CD14-positive monocyte (primary cell): ENCODE results near the gene PTRHD1. TPM values are rescaled to one million over a fixed set of nuclear protein-coding genes. Genes with fewer than 3 reads are reported as not detected.

ENCODE experiments used
- DNase-seq, 3 donors: peaks; one replicate each; pipeline ENCODE4 v3.0.0-alpha.2; 2011 to 2022
- H2AFZ ChIP-seq: 2 replicates; pipeline ENCODE4 v1.6.0; 2012; ENCODE audit warnings: mild to moderate bottlenecking, low read depth, low read length, inconsistent platforms; ENCODE audit not compliant: insufficient read depth, poor library complexity, severe bottlenecking
- H3K27ac ChIP-seq, 2 donors: 1 replicate in 1 of 2; 2 replicates in 1 of 2; pipeline ENCODE4 v1.5.1; 2012 to 2013; ENCODE audit warnings: low read length in 2 of 2, control low read depth in 1 of 2, inconsistent platforms in 1 of 2, low read depth in 1 of 2, mild to moderate bottlenecking in 1 of 2
- H3K27me3 ChIP-seq, 2 donors: one replicate each; pipeline versions ENCODE4 v1.6.0 to v1.6.1; 2011 to 2013; ENCODE audit warnings: low read length in 2 of 2; ENCODE audit not compliant: control insufficient read depth in 2 of 2, insufficient read depth in 2 of 2
- H3K36me3 ChIP-seq, 2 donors: replicated peaks in 1 of 2; 1 replicate in 1 of 2; 2 replicates in 1 of 2; pipeline versions ENCODE4 v1.5.1 to v1.6.1; 2012 to 2013; ENCODE audit warnings: low read length in 2 of 2, control low read depth in 1 of 2, inconsistent platforms in 1 of 2, mild to moderate bottlenecking in 1 of 2; ENCODE audit not compliant: insufficient read depth in 2 of 2, control insufficient read depth in 1 of 2
- H3K4me1 ChIP-seq, 2 donors: 1 replicate in 1 of 2; 2 replicates in 1 of 2; pipeline versions ENCODE4 v1.5.1 to v1.6.1; 2012 to 2013; ENCODE audit warnings: low read length in 2 of 2, control low read depth in 1 of 2, inconsistent platforms in 1 of 2, mild to moderate bottlenecking in 1 of 2, moderate library complexity in 1 of 2; ENCODE audit not compliant: insufficient read depth in 2 of 2, control insufficient read depth in 1 of 2
- H3K4me2 ChIP-seq: replicated peaks from 2 replicates; pipeline ENCODE3; 2012; ENCODE audit warnings: low read length, moderate library complexity, mild to moderate bottlenecking; ENCODE audit not compliant: poor library complexity, severe bottlenecking; ENCODE audit errors: extremely low read depth
- H3K4me3 ChIP-seq, 3 experiments: fragments of 200-600 bp in 1 of 3; sonication (generic) in 1 of 3; replicated peaks in 1 of 3; 1 replicate in 2 of 3; 2 replicates in 1 of 3; pipeline ENCODE4 v1.5.1; 2011 to 2013; ENCODE audit warnings: low read length in 3 of 3, mild to moderate bottlenecking in 3 of 3, control low read depth in 2 of 3, low read depth in 2 of 3, inconsistent platforms in 1 of 3, moderate library complexity in 1 of 3
- H3K79me2 ChIP-seq: 2 replicates; pipeline ENCODE4 v1.6.0; 2012; ENCODE audit warnings: mild to moderate bottlenecking, control low read depth, inconsistent platforms, low read length, moderate library complexity; ENCODE audit not compliant: insufficient read depth
- H3K9ac ChIP-seq: 2 replicates; pipeline ENCODE4 v1.6.0; 2017; ENCODE audit warnings: low read length, mild to moderate bottlenecking; ENCODE audit not compliant: insufficient read depth, poor library complexity, severe bottlenecking
- H3K9me3 ChIP-seq, 2 donors: replicated peaks in 1 of 2; 1 replicate in 1 of 2; 2 replicates in 1 of 2; pipeline versions ENCODE4 v1.5.1 to v1.6.1; 2012 to 2013; ENCODE audit warnings: low read length in 2 of 2, control low read depth in 1 of 2; ENCODE audit not compliant: control insufficient read depth in 1 of 2, insufficient read depth in 1 of 2
- H4K20me1 ChIP-seq: 2 replicates; pipeline ENCODE4 v1.6.0; 2012; ENCODE audit warnings: mild to moderate bottlenecking, low read length, control low read depth, moderate library complexity; ENCODE audit not compliant: insufficient read depth
- H3K27ac Mint-ChIP-seq, 7 donors: one replicate each; pipeline ENCODE4 v1.8.0; 2020; ENCODE audit warnings: mild to moderate bottlenecking in 7 of 7, mixed read lengths in 7 of 7, moderate library complexity in 6 of 7, inconsistent platforms in 2 of 7
- H3K27me3 Mint-ChIP-seq, 3 donors: one replicate each; pipeline ENCODE4 v1.8.0; 2021 to 2022; ENCODE audit warnings: low read depth in 3 of 3, mild to moderate bottlenecking in 3 of 3, mixed read lengths in 3 of 3, moderate library complexity in 3 of 3, inconsistent platforms in 1 of 3
- H3K36me3 Mint-ChIP-seq, 2 donors: one replicate each; pipeline ENCODE4 v1.8.0; 2020; ENCODE audit warnings: mixed read lengths in 2 of 2, inconsistent platforms in 1 of 2, mild to moderate bottlenecking in 1 of 2
- H3K4me1 Mint-ChIP-seq: one replicate; pipeline ENCODE4 v1.8.0; 2020; ENCODE audit warnings: mild to moderate bottlenecking, mixed read lengths
- H3K4me3 Mint-ChIP-seq, 2 donors: one replicate each; pipeline ENCODE4 v1.8.0; 2020; ENCODE audit warnings: mild to moderate bottlenecking in 2 of 2, mixed read lengths in 2 of 2, moderate library complexity in 1 of 2
- H3K9me3 Mint-ChIP-seq, 7 donors: one replicate each; pipeline ENCODE4 v1.8.0; 2020 to 2022; ENCODE audit warnings: mixed read lengths in 7 of 7, mild to moderate bottlenecking in 6 of 7, moderate library complexity in 6 of 7, inconsistent platforms in 2 of 7
- WGBS: methylation state at CpG from one replicate; pipeline ENCODE4 v1.1.5; 2013; ENCODE audit warnings: missing lambda C conversion rate; ENCODE audit not compliant: insufficient coverage; 5-methylcytosine and 5-hydroxymethylcytosine counted together
- intact Hi-C, 2 donors: fragments of 100-400 bp; cut with micrococcal nuclease; formaldehyde crosslinking; loops; one replicate each; pipeline versions ENCODE4 v1.15.0 to v1.15.1; 2023
- polyA plus RNA-seq, 3 donors: library from polyadenylated mRNA; depleted of rRNA in 1 of 3; unstranded in 2 of 3; stranded (reverse) in 1 of 3; fragments of 300-500 nt in 2 of 3; fragments of >200 nt in 1 of 3; fragmentation: Illumina TruSeq in 2 of 3; gene quantifications; 1 replicate in 2 of 3; 2 replicates in 1 of 3; pipeline ENCODE4 v1.2.3, GENCODE V29; 2012 to 2021
- TF ChIP-seq, protein P1 (sequence below): fragments of 200-600 bp; IDR thresholded peaks from one replicate; pipeline ENCODE4 v1.8.0; 2022; ENCODE audit warnings: antibody characterized with exemption, mild to moderate bottlenecking

PTRHD1 gene
- polyA plus RNA-seq, 3 donors = 20.3 to 86.2 (median 78.6) TPM

GRCh38 chr2:24779116-24779515 lies 14.1 kb downstream of the PTRHD1 start:
- H3K4me1 ChIP-seq = peaks cover 7% of the 10 kb centered on the region in 2 donors
- TF ChIP-seq, protein P1, sequence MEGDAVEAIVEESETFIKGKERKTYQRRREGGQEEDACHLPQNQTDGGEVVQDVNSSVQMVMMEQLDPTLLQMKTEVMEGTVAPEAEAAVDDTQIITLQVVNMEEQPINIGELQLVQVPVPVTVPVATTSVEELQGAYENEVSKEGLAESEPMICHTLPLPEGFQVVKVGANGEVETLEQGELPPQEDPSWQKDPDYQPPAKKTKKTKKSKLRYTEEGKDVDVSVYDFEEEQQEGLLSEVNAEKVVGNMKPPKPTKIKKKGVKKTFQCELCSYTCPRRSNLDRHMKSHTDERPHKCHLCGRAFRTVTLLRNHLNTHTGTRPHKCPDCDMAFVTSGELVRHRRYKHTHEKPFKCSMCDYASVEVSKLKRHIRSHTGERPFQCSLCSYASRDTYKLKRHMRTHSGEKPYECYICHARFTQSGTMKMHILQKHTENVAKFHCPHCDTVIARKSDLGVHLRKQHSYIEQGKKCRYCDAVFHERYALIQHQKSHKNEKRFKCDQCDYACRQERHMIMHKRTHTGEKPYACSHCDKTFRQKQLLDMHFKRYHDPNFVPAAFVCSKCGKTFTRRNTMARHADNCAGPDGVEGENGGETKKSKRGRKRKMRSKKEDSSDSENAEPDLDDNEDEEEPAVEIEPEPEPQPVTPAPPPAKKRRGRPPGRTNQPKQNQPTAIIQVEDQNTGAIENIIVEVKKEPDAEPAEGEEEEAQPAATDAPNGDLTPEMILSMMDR = no peak
- no peak overlapping the region for H3K4me3 ChIP-seq
- 8% methylated on average over 2 of the region's 2 CpGs for WGBS
- Mint-ChIP-seq H3K4me3 (no peak overlapping the region), H3K27ac (no peak overlapping the region), H3K27me3 (peaks cover 0 to 5% (median 3%) of the 10 kb centered on the region in 3 donors), H3K36me3 (no peaks in the 10 kb centered on the region), H3K9me3 (peaks cover 0 to 9% (median 4%) of the 10 kb centered on the region in 7 donors), H3K4me1 (peaks cover 8% of the 10 kb centered on the region)
- peaks cover 3% of the 10 kb centered on the region in 2 donors for H3K9me3 ChIP-seq
- H3K27me3 ChIP-seq = no peaks in the 10 kb centered on the region
- intact Hi-C loops = no loop called here
- DNase-seq = peak; percentile 3 to 18 (median 14)
- no peak overlapping the region for H2AFZ ChIP-seq
- H3K79me2 ChIP-seq = no peaks in the 10 kb centered on the region
- H3K9ac ChIP-seq = no peak overlapping the region
- H4K20me1 ChIP-seq = no peaks in the 10 kb centered on the region
- no peak overlapping the region for H3K27ac ChIP-seq
- no peaks in the 10 kb centered on the region for H3K36me3 ChIP-seq
- H3K4me2 ChIP-seq = no peak overlapping the region

DNA sequence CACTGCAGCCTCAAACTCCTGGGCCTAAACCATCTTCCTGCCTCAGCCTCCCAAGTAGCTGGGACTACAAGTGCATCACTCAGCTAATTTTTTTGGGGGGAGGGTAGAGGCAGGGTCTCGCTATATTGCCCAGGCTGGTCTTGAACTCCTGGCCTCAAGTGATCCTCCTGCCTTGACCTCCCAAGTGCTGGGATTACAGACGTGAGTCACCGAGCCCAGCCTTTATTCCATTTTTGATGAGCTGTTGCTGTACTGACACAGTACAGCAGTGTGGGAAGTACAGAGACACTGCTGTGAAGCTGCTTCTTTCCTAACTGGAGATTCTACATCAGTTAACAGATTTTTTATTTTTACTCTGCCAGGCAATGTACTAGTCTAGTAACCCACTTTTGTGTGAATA lies 18.8 kb downstream of the PTRHD1 start:
- Mint-ChIP-seq H3K4me3 (no peak overlapping the region), H3K9me3 (peaks cover 0 to 2% (median 0%) of the 10 kb centered on the region in 7 donors), H3K4me1 (peaks cover 7% of the 10 kb centered on the region), H3K27ac (peak overlapping the region in 2 of 7 donors; percentile 43 to 65), H3K27me3 (peaks cover 0 to 4% (median 2%) of the 10 kb centered on the region in 3 donors), H3K36me3 (peaks cover 11 to 16% of the 10 kb centered on the region in 2 donors)
- H3K36me3 ChIP-seq = peaks cover 8 to 16% of the 10 kb centered on the region in 2 donors
- TF ChIP-seq, protein P1 = no peak
- H3K79me2 ChIP-seq = no peaks in the 10 kb centered on the region
- no peaks in the 10 kb centered on the region for H3K9me3 ChIP-seq
- H3K27me3 ChIP-seq = no peaks in the 10 kb centered on the region
- H4K20me1 ChIP-seq = no peaks in the 10 kb centered on the region
- 100% methylated on average over 1 of the region's 3 CpGs for WGBS
- intact Hi-C loops = no loop called here
- no peak overlapping the region for H2AFZ ChIP-seq
- no peak overlapping the region for H3K4me3 ChIP-seq
- H3K27ac ChIP-seq = no peak overlapping the region
- H3K4me2 ChIP-seq = no peak overlapping the region
- H3K4me1 ChIP-seq = peaks cover 6 to 7% of the 10 kb centered on the region in 2 donors
- H3K9ac ChIP-seq = no peak overlapping the region
- no peak for DNase-seq
